Stomach (tissue), 9 donors: ENCODE results near the gene CUTC. TPM values are rescaled to one million over a fixed set of nuclear protein-coding genes. Genes with fewer than 3 reads are reported as not detected.

Experiments used
- DNase-seq, 2 donors: peaks; one replicate each; pipeline versions ENCODE4 v3.0.0 to v3.0.0-alpha.2; 2013 to 2019
- H3K27ac ChIP-seq, 5 donors: fragments of 200-600 bp in 4 of 5; sonication (generic) in 4 of 5; one replicate each; pipeline ENCODE4 v1.5.1; 2013 to 2019; ENCODE audit warnings: mild to moderate bottlenecking in 1 of 5, moderate library complexity in 1 of 5
- H3K27me3 ChIP-seq, 3 donors: fragments of 200-600 bp; sonication (generic); one replicate each; pipeline ENCODE4 v1.5.1; 2017 to 2019; ENCODE audit warnings: mixed run types in 1 of 3
- H3K36me3 ChIP-seq, 4 donors: fragments of 200-600 bp; sonication (generic); 1 replicate in 3 of 4; 2 replicates in 1 of 4; pipeline ENCODE4 v1.5.1; 2016 to 2019
- H3K4me1 ChIP-seq, 4 donors: fragments of 200-600 bp; sonication (generic); one replicate each; pipeline ENCODE4 v1.5.1; 2016 to 2019
- H3K4me3 ChIP-seq, 4 donors: fragments of 200-600 bp; sonication (generic) in 3 of 4; one replicate each; pipeline ENCODE4 v1.5.1; 2016 to 2019; ENCODE audit warnings: mild to moderate bottlenecking in 1 of 4
- H3K9me3 ChIP-seq, 4 donors: fragments of 200-600 bp; sonication (generic); one replicate each; pipeline ENCODE4 v1.5.1; 2016 to 2019
- EP300 ChIP-seq: sonication (generic); formaldehyde crosslinking; IDR thresholded peaks from one replicate; pipeline ENCODE4 v1.6.1; 2017; ENCODE audit warnings: antibody characterized with exemption
- POLR2A ChIP-seq, 4 donors: fragments of 450-650 bp; IDR thresholded peaks; one replicate each; pipeline ENCODE4 v1.6.1; 2016; ENCODE audit warnings: antibody characterized with exemption in 4 of 4, control low read depth in 2 of 4, mild to moderate bottlenecking in 1 of 4, moderate library complexity in 1 of 4
- POLR2AphosphoS5 ChIP-seq, 3 donors: sonication (generic); formaldehyde crosslinking; IDR thresholded peaks; one replicate each; pipeline ENCODE4 v1.6.1; 2016; ENCODE audit warnings: antibody characterized with exemption in 3 of 3
- WGBS, 5 donors: extraction: QIAGEN DNeasy Blood & Tissue Kit in 3 of 5; methylation state at CpG; one replicate each; pipeline versions ENCODE4 v1.1.5 to v1.1.7; 2013 to 2018; 5-methylcytosine and 5-hydroxymethylcytosine counted together
- intact Hi-C: fragments of 100-400 bp; cut with DNase I; formaldehyde crosslinking; loops from one replicate; pipeline ENCODE4 v1.15.1; 2023; ENCODE audit warnings: low total_unique reads
- polyA plus RNA-seq, 3 donors: library from polyadenylated mRNA; stranded (reverse); fragments of 200-250 nt; gene quantifications; one replicate each; pipeline ENCODE4 v1.2.3, GENCODE V29; 2013
- total RNA-seq, 5 donors: library from RNA; depleted of rRNA; stranded (reverse); fragments of >200 nt; gene quantifications; one replicate each; pipeline versions ENCODE4 v1.1.0 to v1.2.3, GENCODE V29; 2014 to 2016
- TF ChIP-seq, protein P1 (sequence below), 7 experiments: fragments of 450-650 bp in 4 of 7; fragments of 200-600 bp in 3 of 7; sonication (generic) in 3 of 7; IDR thresholded peaks; one replicate each; pipeline ENCODE4 v1.5.1; 2016 to 2019; ENCODE audit warnings: antibody characterized with exemption in 7 of 7, control low read depth in 2 of 7, mild to moderate bottlenecking in 1 of 7
- donor health status: healthy with polysubstance abuse.
- donor health status: Bipolar disorder and iron deficiency.
- donor health status: healthy.

CUTC gene
- total and polyA plus RNA-seq, 8 donors = 2.6 to 63.0 (median 30.8) TPM

GRCh38 chr10:99769706-99770105 lies 37.7 kb downstream of the CUTC start:
- intact Hi-C loops = no loop called here
- no peaks in the 10 kb centered on the region for H3K36me3 ChIP-seq
- WGBS, 5 donors = 85 to 90% (median 90%) methylated on average over 5 of the region's 5 CpGs
- H3K27ac ChIP-seq = no peak overlapping the region
- H3K4me3 ChIP-seq = no peak overlapping the region
- no peak for DNase-seq
- H3K9me3 ChIP-seq = no peaks in the 10 kb centered on the region
- no peaks in the 10 kb centered on the region for H3K27me3 ChIP-seq
- H3K4me1 ChIP-seq = no peaks in the 10 kb centered on the region
- TF ChIP-seq POLR2A (IDR thresholded peaks at IDR 0.05) (no peak), EP300 (no peak), POLR2AphosphoS5 (IDR thresholded peaks at IDR 0.05) (no peak)
- TF ChIP-seq, protein P1, sequence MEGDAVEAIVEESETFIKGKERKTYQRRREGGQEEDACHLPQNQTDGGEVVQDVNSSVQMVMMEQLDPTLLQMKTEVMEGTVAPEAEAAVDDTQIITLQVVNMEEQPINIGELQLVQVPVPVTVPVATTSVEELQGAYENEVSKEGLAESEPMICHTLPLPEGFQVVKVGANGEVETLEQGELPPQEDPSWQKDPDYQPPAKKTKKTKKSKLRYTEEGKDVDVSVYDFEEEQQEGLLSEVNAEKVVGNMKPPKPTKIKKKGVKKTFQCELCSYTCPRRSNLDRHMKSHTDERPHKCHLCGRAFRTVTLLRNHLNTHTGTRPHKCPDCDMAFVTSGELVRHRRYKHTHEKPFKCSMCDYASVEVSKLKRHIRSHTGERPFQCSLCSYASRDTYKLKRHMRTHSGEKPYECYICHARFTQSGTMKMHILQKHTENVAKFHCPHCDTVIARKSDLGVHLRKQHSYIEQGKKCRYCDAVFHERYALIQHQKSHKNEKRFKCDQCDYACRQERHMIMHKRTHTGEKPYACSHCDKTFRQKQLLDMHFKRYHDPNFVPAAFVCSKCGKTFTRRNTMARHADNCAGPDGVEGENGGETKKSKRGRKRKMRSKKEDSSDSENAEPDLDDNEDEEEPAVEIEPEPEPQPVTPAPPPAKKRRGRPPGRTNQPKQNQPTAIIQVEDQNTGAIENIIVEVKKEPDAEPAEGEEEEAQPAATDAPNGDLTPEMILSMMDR (IDR thresholded peaks at IDR 0.05) = no peak

GRCh38 chr10:99770408-99771045 lies 38.5 kb downstream of the CUTC start:
- WGBS, 5 donors = 70 to 84% (median 74%) methylated on average over 4 of the region's 4 CpGs
- Histone ChIP-seq H3K4me3 (no peak overlapping the region), H3K27me3 (no peaks in the 10 kb centered on the region), H3K27ac (no peak overlapping the region), H3K4me1 (peaks cover 0 to 3% (median 0%) of the 10 kb centered on the region in 4 donors), H3K9me3 (no peaks in the 10 kb centered on the region), H3K36me3 (no peaks in the 10 kb centered on the region)
- TF ChIP-seq, protein P1 (IDR thresholded peaks at IDR 0.05) = no peak
- TF ChIP-seq POLR2A (IDR thresholded peaks at IDR 0.05) (no peak), POLR2AphosphoS5 (IDR thresholded peaks at IDR 0.05) (no peak), EP300 (no peak)
- intact Hi-C loops = no loop called here
- no peak for DNase-seq

DNA sequence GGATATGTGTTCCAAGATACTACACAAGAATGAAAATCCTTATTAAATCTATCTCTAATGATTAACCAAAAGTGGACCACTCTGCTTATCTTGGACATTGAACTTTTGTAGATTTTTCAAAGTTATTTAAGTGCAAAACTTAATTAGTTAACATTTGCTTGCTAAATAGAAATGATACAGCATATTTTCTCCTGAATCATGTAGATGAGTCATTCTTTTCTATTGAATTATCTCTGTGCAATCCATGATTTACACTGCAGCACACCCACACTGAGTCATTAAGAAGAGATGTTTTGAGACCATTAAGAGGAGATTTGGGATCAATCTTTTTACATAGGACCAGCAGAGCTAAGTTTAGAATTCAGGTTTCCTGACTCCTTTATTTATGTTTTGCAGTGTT lies 43.8 kb downstream of the CUTC start:
- Histone ChIP-seq H3K36me3 (no peaks in the 10 kb centered on the region), H3K9me3 (no peaks in the 10 kb centered on the region), H3K4me3 (no peak overlapping the region), H3K4me1 (peaks cover 0 to 28% (median 6%) of the 10 kb centered on the region in 4 donors), H3K27me3 (no peaks in the 10 kb centered on the region), H3K27ac (peak overlapping the region in 4 of 5 donors; percentile 8 to 30 (median 27))
- TF ChIP-seq POLR2A (IDR thresholded peaks at IDR 0.05) = no peak
- TF ChIP-seq POLR2AphosphoS5 (IDR thresholded peaks at IDR 0.05) = peak in 1 of 3 donors; percentile 41
- DNase-seq = peak in 1 of 2 donors; percentile 24
- intact Hi-C loops = no loop called here

- H3K36me3 ChIP-seq = no peaks in the 10 kb centered on the region
- WGBS, 5 donors = 88 to 100% (median 97%) methylated on average over 1 of the region's 1 CpG
- no peaks in the 10 kb centered on the region for H3K9me3 ChIP-seq
- peaks cover 0 to 28% (median 6%) of the 10 kb centered on the region in 4 donors for H3K4me1 ChIP-seq
- no peak for DNase-seq
- no peaks in the 10 kb centered on the region for H3K27me3 ChIP-seq
- no peak overlapping the region for H3K4me3 ChIP-seq
- TF ChIP-seq POLR2A (IDR thresholded peaks at IDR 0.05) (no peak), EP300 (no peak), POLR2AphosphoS5 (IDR thresholded peaks at IDR 0.05) (no peak)
- TF ChIP-seq, protein P1 (IDR thresholded peaks at IDR 0.05) = no peak
- intact Hi-C loops = no loop called here
- peak overlapping the region in 1 of 5 donors; percentile 80 for H3K27ac ChIP-seq
Measured at GRCh38 chr10:99777918-99778714, 46.1 kb downstream of the CUTC start.
